Stimulated activated CD8-positive, alpha-beta memory T cell treated with anti-CD3 and anti-CD28 coated beads, Interleukin-2, amount 100 ng/mL, for 1 hour (primary cell): Measurements from ENCODE around the gene CEBPA.
"Not testable (repeated sequence)": the region's sequence is repeated elsewhere in the genome, so short reads cannot be mapped to it uniquely, and the experiment has no call there.

Source experiments
- DNase-seq, 2 donors: peaks; one replicate each; pipeline ENCODE4 v3.0.0-alpha.2; 2020; ENCODE audit warnings: low read depth in 2 of 2

Gene CEBPA

DNA sequence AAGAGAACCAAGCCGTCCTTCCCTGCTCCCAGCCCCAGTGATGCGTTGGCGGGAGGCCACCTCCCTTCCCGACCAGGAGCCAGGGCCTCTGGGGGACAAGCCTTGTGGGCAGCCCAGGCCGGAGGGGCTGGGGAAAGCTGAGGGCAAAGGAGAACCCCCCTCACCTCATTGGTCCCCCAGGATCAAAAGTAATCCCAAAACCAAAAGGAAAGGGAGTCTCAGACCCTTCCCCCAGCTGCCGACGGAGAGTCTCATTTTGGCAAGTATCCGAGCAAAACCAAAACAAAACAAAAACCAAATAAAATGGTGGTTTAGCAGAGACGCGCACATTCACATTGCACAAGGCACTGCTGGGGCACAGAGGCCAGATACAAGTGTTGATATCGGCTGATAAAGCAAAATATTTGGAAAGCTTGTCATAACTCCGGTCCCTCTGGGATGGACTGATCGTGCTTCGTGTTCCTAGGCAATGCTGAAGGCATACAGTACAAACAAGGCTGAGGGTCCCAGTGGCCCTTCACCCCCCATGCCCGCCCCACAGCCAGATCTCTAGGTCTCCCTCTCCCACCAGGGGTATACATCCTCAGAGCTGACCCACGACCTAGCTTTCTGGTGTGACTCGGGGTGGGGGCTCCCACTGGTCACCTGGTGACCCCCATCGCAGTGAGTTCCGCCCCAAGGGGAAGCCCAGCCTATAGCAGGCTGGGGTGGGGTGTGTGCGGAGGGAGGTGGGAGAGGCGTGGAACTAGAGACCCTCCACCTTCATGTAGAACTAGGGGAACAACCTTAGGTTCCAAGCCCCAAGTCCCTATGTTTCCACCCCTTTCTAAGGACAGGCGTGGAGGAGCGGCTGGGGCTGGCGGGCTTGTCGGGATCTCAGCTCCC lies 2.1 kb downstream of the CEBPA start:
- no peak for DNase-seq

DNA sequence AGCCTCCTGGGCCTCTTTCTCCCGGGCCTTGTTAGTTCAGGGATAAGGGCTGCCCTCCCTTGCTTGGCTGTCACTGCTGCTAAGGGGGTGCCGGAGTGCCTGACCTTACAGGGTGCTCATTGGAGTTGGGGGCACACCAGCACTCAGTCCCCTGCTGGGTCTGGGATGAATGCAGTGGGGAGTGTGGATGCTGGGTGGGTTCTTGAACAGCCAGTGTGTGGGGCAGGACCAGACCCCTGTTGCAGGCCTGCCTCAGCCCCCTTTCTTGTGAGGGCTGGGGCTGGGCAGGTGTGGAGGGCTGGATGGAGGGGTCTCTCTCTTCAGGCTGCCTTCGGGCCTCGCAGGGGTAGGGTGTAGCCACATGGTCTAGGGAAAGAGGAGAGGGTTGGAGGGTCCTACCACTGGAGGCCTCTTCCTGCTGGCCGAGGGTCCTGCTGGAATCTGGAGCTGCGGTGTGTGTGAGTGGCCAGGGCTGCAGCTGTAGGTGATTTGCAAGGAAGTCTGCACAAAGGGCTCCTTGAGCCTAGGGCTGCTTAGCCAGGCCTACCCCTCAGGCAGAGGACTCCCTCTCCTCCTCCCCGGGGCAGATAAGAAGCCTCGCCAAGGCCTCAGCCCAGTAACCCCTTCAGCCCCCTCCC lies 3.2 kb downstream of the CEBPA start:
- DNase-seq = no peak

GRCh38 chr19:33298146-33298911 lies 4.0 kb downstream of the CEBPA start:
- DNase-seq = no peak

GRCh38 chr19:33297401-33298145 lies 4.8 kb downstream of the CEBPA start:
- no peak for DNase-seq

- DNase-seq = no peak
Measured at GRCh38 chr19:33296488-33296971, 5.8 kb downstream of the CEBPA start.

- no peak for DNase-seq
Measured at GRCh38 chr19:33295621-33296487, 6.5 kb downstream of the CEBPA start.

DNA sequence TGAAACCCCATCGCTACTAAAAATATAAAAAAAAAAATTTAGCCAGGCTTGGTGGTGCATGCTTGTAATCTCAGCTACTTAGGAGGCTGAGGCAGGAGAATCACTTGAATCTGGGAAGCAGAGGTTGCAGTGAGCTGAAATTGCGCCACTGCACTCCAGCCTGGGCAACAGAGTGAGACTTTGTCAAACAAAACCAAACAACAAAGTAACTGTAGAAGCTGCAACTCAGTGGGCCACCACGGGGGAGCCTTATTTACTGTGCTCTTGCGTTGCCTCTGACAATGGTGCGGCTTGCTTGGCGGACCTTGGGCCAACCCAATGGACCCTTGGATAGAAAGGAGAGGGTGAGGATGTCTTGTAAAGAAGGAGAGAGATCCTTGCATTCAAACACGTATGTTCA lies 7.3 kb downstream of the CEBPA start:
- DNase-seq = not testable (repeated sequence)

DNA sequence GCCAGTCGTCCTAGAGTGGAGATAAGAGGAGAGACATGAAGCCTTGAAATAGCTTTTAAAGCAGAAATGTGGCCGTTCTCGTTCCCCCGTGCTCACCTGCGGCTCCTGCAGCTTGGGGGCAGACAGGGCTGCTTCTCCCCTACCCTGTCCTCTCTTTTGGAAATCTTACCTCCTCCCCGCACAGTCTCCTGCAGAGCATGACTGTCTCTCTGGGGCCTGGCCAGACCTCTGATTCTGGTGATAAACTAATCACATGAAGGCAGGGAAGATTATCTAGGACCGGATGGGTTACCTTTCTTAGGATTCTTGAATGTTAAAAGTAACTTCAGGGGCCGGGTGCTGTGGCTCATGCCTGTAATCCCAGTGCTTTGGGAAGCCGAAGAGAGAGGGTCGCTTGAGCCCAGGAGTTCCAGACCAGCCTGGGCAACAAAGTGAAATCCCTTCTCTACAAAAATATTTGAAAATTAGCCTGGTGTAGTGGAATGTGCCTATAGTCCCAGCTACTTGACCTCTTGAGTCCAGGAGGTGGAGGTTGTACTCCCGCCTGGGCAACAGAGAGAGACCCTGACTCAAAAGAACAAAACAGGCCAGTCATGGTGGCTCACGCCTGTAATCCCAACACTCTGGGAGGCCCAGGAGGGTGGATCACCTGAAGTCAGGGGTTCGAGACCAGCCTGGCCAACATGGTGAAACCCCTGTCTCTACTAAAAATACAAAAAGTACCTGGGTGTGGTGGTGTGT lies 8.1 kb downstream of the CEBPA start:
- no peak for DNase-seq

DNA sequence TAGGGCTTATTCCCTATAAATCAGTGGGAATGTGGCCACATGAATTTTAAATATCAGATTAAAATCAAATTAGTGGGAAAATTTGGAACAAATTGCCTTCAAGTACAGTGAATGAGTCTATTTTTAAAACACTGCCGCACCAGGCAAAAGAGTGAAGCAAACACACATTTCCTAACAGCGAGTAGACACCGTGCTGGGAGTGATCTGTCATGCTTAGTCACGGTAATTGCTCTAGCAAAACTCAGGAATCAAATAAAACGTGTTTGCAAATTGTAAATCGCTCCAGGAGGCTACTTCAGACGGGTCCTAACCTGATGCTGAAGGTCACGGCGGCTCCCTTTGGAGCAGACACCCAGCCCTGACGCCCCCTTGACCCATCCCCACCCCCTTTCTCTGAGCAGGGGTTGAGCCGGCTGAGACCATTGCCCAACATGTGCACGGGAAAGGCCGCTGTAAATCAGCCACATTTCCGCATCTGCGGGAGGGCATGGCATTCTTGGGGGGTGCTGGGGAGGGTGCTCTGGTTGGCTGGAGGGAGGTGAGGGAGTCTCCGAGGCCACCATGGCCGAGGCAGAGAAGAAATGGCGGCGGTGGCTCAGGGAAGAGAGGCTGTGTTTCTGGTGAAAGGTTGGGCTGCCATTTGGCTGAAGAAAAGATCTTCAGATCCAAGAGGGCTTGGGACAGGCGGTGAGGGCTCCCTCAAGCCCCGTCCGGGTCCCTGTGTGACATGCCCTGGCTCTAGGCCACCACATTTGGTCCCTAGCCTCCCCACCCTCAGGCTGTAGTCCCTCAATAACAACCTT lies 8.9 kb downstream of the CEBPA start:
- no peak for DNase-seq

- no peak for DNase-seq
Measured at GRCh38 chr19:33292595-33293254, 9.6 kb downstream of the CEBPA start.

GRCh38 chr19:33291623-33292534 lies 10.5 kb downstream of the CEBPA start:
- DNase-seq = no peak

- no peak for DNase-seq
Measured at GRCh38 chr19:33290956-33291622, 11.2 kb downstream of the CEBPA start.

- DNase-seq = no peak
Measured at GRCh38 chr19:33290082-33290815, 12.1 kb downstream of the CEBPA start.

DNA sequence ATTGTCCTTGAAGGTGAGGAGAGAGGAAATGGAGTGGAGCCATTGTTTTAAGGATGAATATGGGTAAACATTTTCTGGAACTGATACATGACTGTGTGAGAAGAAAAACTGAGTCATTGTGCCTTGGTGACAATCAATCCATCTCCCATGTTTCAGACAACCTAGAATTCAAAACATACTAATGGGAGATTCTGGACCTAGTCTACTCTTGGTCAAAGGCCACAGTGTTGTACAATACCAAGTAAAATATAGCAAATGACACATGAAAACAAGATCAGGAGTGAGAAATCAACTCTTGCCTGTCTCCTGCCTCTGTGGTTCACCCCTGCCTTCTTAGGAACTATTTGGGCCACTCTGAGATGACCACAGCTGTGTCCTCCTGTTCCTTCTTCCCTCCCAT lies 13.1 kb downstream of the CEBPA start:
- DNase-seq = no peak

- DNase-seq = no peak
Measured at GRCh38 chr19:33288666-33289065, 13.7 kb downstream of the CEBPA start.

GRCh38 chr19:33287927-33288326 lies 14.4 kb downstream of the CEBPA start:
- no peak for DNase-seq
